Measurements from ENCODE around the gene BRAT1. TPM values are rescaled to one million over a fixed set of nuclear protein-coding genes. Genes with fewer than 3 reads are reported as not detected.
A peak's percentile ranks its signal among the peaks of the same experiment; 100 is the strongest.
"Not testable (repeated sequence)": the region's sequence is repeated elsewhere in the genome, so short reads cannot be mapped to it uniquely, and the experiment has no call there.

The BRAT1 gene
- total RNA-seq, 6 experiments from 2014 or later: 11.1 to 25.9 (median 14.8) TPM

GRCh38 chr7:2540133-2540532, 15.2 kb downstream of the BRAT1 start:
- no peak for TF ChIP-seq POLR2A (IDR thresholded peaks at IDR 0.05)
- TF ChIP-seq CTCF (IDR thresholded peaks at IDR 0.05): no peak
- Histone ChIP-seq H3K36me3 (peaks cover 0 to 43% (median 7%) of the 10 kb centered on the region in 4 donors), H3K9me3 (no peaks in the 10 kb centered on the region), H3K4me3 (no peak overlapping the region), H3K27ac (no peak overlapping the region), H3K4me1 (no peaks in the 10 kb centered on the region), H3K27me3 (no peaks in the 10 kb centered on the region)
- no peak for DNase-seq
- intact Hi-C loops (cut with DNase I): no loop called here
- ATAC-seq: no peak
- 96% methylated on average over 4 of the region's 7 CpGs for WGBS (ENCODE audit: insufficient coverage, low coverage, low lambda C conversion rate, missing lambda C conversion rate)

GRCh38 chr7:2539031-2539911, 16.1 kb downstream of the BRAT1 start:
- 100% methylated on average over 2 of the region's 32 CpGs for whole genome bisulfite sequencing (ENCODE audit: insufficient coverage, low coverage, low lambda C conversion rate, missing lambda C conversion rate)
- H3K36me3 ChIP-seq: peaks cover 0 to 36% (median 3%) of the 10 kb centered on the region in 4 donors

GRCh38 chr7:2537981-2538851, 17.1 kb downstream of the BRAT1 start:
- ATAC-seq (peak in 2 of 4 donors; percentile 6 to 16), DNase-seq (peak in 2 of 3 donors; percentile 28 to 51)
- intact Hi-C loops (cut with DNase I): no loop called here
- no peak overlapping the region for H3K4me3 ChIP-seq
- no peak overlapping the region for H3K27ac ChIP-seq
- TF ChIP-seq POLR2A (IDR thresholded peaks at IDR 0.05): no peak
- no peak for TF ChIP-seq CTCF (IDR thresholded peaks at IDR 0.05)
- no peaks in the 10 kb centered on the region for H3K27me3 ChIP-seq
- H3K36me3 ChIP-seq: peaks cover 0 to 28% (median 2%) of the 10 kb centered on the region in 4 donors
- no peaks in the 10 kb centered on the region for H3K4me1 ChIP-seq
- no CpG with 5 or more reads among the region's 47 CpGs for WGBS (ENCODE audit: insufficient coverage, low coverage, low lambda C conversion rate, missing lambda C conversion rate)
- no peaks in the 10 kb centered on the region for H3K9me3 ChIP-seq

More at GRCh38 chr7:2539031-2539911, 16.1 kb downstream of the BRAT1 start:
- TF ChIP-seq POLR2A (IDR thresholded peaks at IDR 0.05) (no peak), CTCF (IDR thresholded peaks at IDR 0.05) (no peak)
- no peak for ATAC-seq
- no peak for DNase-seq
- Histone ChIP-seq H3K9me3 (no peaks in the 10 kb centered on the region), H3K4me3 (no peak overlapping the region), H3K27ac (no peak overlapping the region), H3K4me1 (no peaks in the 10 kb centered on the region), H3K27me3 (no peaks in the 10 kb centered on the region)
- intact Hi-C loops (cut with DNase I): no loop called here

- 78% methylated on average over 4 of the region's 19 CpGs for WGBS (ENCODE audit: insufficient coverage, low coverage, low lambda C conversion rate, missing lambda C conversion rate)
- H3K4me3 ChIP-seq; ATAC-seq; H3K9me3 ChIP-seq; H3K4me1 ChIP-seq; intact Hi-C loops (cut with DNase I); H3K27ac ChIP-seq; H3K27me3 ChIP-seq: not testable (repeated sequence)
- peaks cover 0 to 20% (median 2%) of the 10 kb centered on the region in 4 donors for H3K36me3 ChIP-seq
- DNase-seq: peak in 1 of 3 donors; percentile 33
These were observed 19.3 kb downstream of the BRAT1 start for GRCh38 chr7:2535872-2536627.

- peaks cover 0 to 14% (median 2%) of the 10 kb centered on the region in 4 donors for H3K36me3 ChIP-seq
- H3K4me1 ChIP-seq; H3K9me3 ChIP-seq; H3K4me3 ChIP-seq; intact Hi-C loops (cut with DNase I); H3K27me3 ChIP-seq; DNase-seq; H3K27ac ChIP-seq; ATAC-seq: not testable (repeated sequence)
- WGBS (ENCODE audit: insufficient coverage, low coverage, low lambda C conversion rate, missing lambda C conversion rate): no CpG with 5 or more reads among the region's 34 CpGs
These were observed 21.1 kb downstream of the BRAT1 start for GRCh38 chr7:2534214-2534613.

GRCh38 chr7:2533566-2533965, 21.8 kb downstream of the BRAT1 start:
- ATAC-seq; H3K27ac ChIP-seq; intact Hi-C loops (cut with DNase I); H3K9me3 ChIP-seq; H3K27me3 ChIP-seq; H3K4me1 ChIP-seq; H3K4me3 ChIP-seq; DNase-seq; H3K36me3 ChIP-seq: not testable (repeated sequence)
- WGBS (ENCODE audit: insufficient coverage, low coverage, low lambda C conversion rate, missing lambda C conversion rate): no CpG with 5 or more reads among the region's 8 CpGs

- H3K4me3 ChIP-seq; H3K27me3 ChIP-seq; H3K36me3 ChIP-seq; H3K9me3 ChIP-seq; intact Hi-C loops (cut with DNase I); H3K4me1 ChIP-seq; ATAC-seq; H3K27ac ChIP-seq: not testable (repeated sequence)
- peak in 1 of 3 donors; percentile 46 for DNase-seq
- WGBS (ENCODE audit: insufficient coverage, low coverage, low lambda C conversion rate, missing lambda C conversion rate): no CpG with 5 or more reads among the region's 8 CpGs
These were observed 22.5 kb downstream of the BRAT1 start for GRCh38 chr7:2532816-2533215.
